Astrocyte (in vitro differentiated cells and primary cell): Measurements from ENCODE around the gene PPT2.

Experiments used
- EZH2 ChIP-seq: IDR thresholded peaks from 2 replicates; pipeline ENCODE4 v1.6.1; 2012; ENCODE audit warnings: mild to moderate bottlenecking, low read length, inconsistent platforms; ENCODE audit not compliant: insufficient read depth
- TF ChIP-seq, protein P1 (sequence below): IDR thresholded peaks from 2 replicates; pipeline ENCODE4 v1.5.1; 2011; ENCODE audit warnings: low read depth, mild to moderate bottlenecking, inconsistent platforms, low read length, moderate library complexity; ENCODE audit not compliant: insufficient read depth

DNA sequence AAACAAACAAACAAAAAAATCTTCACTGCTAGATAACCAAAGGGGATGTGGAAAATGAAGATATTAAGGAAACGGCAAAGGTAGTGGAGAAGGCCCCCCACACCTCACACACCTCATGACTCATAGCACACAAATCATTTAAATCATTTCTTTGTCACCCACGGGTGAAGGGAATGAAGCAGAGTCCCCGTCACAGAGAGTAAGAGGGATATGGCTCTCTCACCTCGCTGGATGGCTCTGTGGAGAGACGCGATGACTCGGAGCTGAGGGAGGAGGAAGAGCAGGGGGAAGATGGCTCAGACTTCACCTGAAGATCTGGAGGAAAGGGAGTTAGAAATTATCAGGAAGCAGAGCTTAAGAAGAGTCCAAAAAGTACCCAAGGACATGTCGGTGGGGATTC lies 27.1 kb upstream of the PPT2 start:
- TF ChIP-seq EZH2 = no peak
- TF ChIP-seq, protein P1, sequence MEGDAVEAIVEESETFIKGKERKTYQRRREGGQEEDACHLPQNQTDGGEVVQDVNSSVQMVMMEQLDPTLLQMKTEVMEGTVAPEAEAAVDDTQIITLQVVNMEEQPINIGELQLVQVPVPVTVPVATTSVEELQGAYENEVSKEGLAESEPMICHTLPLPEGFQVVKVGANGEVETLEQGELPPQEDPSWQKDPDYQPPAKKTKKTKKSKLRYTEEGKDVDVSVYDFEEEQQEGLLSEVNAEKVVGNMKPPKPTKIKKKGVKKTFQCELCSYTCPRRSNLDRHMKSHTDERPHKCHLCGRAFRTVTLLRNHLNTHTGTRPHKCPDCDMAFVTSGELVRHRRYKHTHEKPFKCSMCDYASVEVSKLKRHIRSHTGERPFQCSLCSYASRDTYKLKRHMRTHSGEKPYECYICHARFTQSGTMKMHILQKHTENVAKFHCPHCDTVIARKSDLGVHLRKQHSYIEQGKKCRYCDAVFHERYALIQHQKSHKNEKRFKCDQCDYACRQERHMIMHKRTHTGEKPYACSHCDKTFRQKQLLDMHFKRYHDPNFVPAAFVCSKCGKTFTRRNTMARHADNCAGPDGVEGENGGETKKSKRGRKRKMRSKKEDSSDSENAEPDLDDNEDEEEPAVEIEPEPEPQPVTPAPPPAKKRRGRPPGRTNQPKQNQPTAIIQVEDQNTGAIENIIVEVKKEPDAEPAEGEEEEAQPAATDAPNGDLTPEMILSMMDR = no peak
